Thoracic aorta (tissue), 2 donors: Measurements from ENCODE around the gene MYO1F. TPM values are rescaled to one million over a fixed set of nuclear protein-coding genes. Genes with fewer than 3 reads are reported as not detected.

Source experiments
- ATAC-seq: fragments of 150-250 bp; one replicate; pipeline ENCODE4 v1.8.0; 2017; ENCODE audit warnings: low read depth; ENCODE audit not compliant: insufficient number of reproducible peaks, low FRiP score
- DNase-seq: peaks from one replicate; pipeline ENCODE4 v3.0.0-alpha.2; 2020; ENCODE audit warnings: low spot score
- H3K27ac ChIP-seq, 2 donors: fragments of 200-600 bp; sonication (generic); 1 replicate in 1 of 2; 2 replicates in 1 of 2; pipeline ENCODE4 v1.5.1; 2016; ENCODE audit warnings: mild to moderate bottlenecking in 2 of 2, moderate library complexity in 2 of 2
- H3K27me3 ChIP-seq: fragments of 200-600 bp; sonication (generic); replicated peaks from 2 replicates; pipeline ENCODE4 v1.6.0; 2016; ENCODE audit warnings: mild to moderate bottlenecking; ENCODE audit not compliant: insufficient read depth
- H3K36me3 ChIP-seq: fragments of 200-600 bp; sonication (generic); one replicate; pipeline ENCODE4 v1.5.1; 2016
- H3K4me1 ChIP-seq, 2 donors: fragments of 200-600 bp; sonication (generic); 1 replicate in 1 of 2; 2 replicates in 1 of 2; pipeline versions ENCODE4 v1.5.1 to v1.6.0; 2016; ENCODE audit warnings: low read depth in 2 of 2, mild to moderate bottlenecking in 1 of 2; ENCODE audit not compliant: control insufficient read depth in 1 of 2
- H3K4me3 ChIP-seq: fragments of 200-600 bp; sonication (generic); 2 replicates; pipeline ENCODE4 v1.5.1; 2016; ENCODE audit warnings: mild to moderate bottlenecking
- H3K9me3 ChIP-seq: fragments of 200-600 bp; sonication (generic); 2 replicates; pipeline ENCODE4 v1.5.1; 2016
- total RNA-seq, 2 donors: library from RNA; depleted of rRNA; stranded (reverse); fragments of >200 nt; gene quantifications; one replicate each; pipeline versions ENCODE4 v1.1.0 to v1.2.3, GENCODE V29; 2016
- TF ChIP-seq, protein P1 (sequence below): fragments of 200-600 bp; sonication (generic); IDR thresholded peaks from one replicate; pipeline ENCODE4 v1.5.1; 2019; ENCODE audit warnings: antibody characterized with exemption

Gene MYO1F
- total RNA-seq, 2 donors from 2014 or later, result 29.6 to 33.9 TPM

GRCh38 chr19:8616861-8617260, 39.6 kb upstream of the MYO1F start:
- TF ChIP-seq, protein P1, sequence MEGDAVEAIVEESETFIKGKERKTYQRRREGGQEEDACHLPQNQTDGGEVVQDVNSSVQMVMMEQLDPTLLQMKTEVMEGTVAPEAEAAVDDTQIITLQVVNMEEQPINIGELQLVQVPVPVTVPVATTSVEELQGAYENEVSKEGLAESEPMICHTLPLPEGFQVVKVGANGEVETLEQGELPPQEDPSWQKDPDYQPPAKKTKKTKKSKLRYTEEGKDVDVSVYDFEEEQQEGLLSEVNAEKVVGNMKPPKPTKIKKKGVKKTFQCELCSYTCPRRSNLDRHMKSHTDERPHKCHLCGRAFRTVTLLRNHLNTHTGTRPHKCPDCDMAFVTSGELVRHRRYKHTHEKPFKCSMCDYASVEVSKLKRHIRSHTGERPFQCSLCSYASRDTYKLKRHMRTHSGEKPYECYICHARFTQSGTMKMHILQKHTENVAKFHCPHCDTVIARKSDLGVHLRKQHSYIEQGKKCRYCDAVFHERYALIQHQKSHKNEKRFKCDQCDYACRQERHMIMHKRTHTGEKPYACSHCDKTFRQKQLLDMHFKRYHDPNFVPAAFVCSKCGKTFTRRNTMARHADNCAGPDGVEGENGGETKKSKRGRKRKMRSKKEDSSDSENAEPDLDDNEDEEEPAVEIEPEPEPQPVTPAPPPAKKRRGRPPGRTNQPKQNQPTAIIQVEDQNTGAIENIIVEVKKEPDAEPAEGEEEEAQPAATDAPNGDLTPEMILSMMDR, result no peak
- no peaks in the 10 kb centered on the region for H3K9me3 ChIP-seq
- ATAC-seq, result no peak

GRCh38 chr19:8615813-8616596, 38.8 kb upstream of the MYO1F start:
- ATAC-seq (peak; percentile 21), DNase-seq (no peak)
- H3K9me3 ChIP-seq, result no peaks in the 10 kb centered on the region

More at GRCh38 chr19:8616861-8617260, 39.6 kb upstream of the MYO1F start:
- H3K27ac ChIP-seq, result no peak overlapping the region
- no peak for DNase-seq
- no peaks in the 10 kb centered on the region for H3K36me3 ChIP-seq
- H3K27me3 ChIP-seq, result no peaks in the 10 kb centered on the region
- no peak overlapping the region for H3K4me3 ChIP-seq
- peaks cover 0 to 13% of the 10 kb centered on the region in 2 donors for H3K4me1 ChIP-seq

GRCh38 chr19:8615024-8615423, 37.8 kb upstream of the MYO1F start:
- TF ChIP-seq, protein P1, result no peak
- Histone ChIP-seq H3K36me3 (no peaks in the 10 kb centered on the region), H3K27ac (peak overlapping the region; percentile 37 to 51), H3K4me3 (no peak overlapping the region), H3K4me1 (peaks cover 5 to 20% of the 10 kb centered on the region in 2 donors), H3K9me3 (no peaks in the 10 kb centered on the region), H3K27me3 (no peaks in the 10 kb centered on the region)
- no peak for DNase-seq
- no peak for ATAC-seq

More at GRCh38 chr19:8615813-8616596, 38.8 kb upstream of the MYO1F start:
- Histone ChIP-seq H3K27ac (peak overlapping the region in 1 of 2 donors; percentile 51), H3K4me3 (no peak overlapping the region), H3K36me3 (no peaks in the 10 kb centered on the region), H3K27me3 (no peaks in the 10 kb centered on the region), H3K4me1 (peaks cover 5 to 20% of the 10 kb centered on the region in 2 donors)
- TF ChIP-seq, protein P1, result peak; percentile 96

GRCh38 chr19:8614455-8614854, 37.2 kb upstream of the MYO1F start:
- ATAC-seq (no peak), DNase-seq (no peak)
- Histone ChIP-seq H3K4me3 (no peak overlapping the region), H3K36me3 (no peaks in the 10 kb centered on the region), H3K27ac (peak overlapping the region; percentile 37 to 51), H3K27me3 (no peaks in the 10 kb centered on the region), H3K4me1 (peaks cover 5 to 20% of the 10 kb centered on the region in 2 donors), H3K9me3 (no peaks in the 10 kb centered on the region)
- TF ChIP-seq, protein P1, result no peak

- no peaks in the 10 kb centered on the region for H3K36me3 ChIP-seq
- no peaks in the 10 kb centered on the region for H3K27me3 ChIP-seq
- TF ChIP-seq, protein P1, result no peak
- DNase-seq, result no peak
- no peak overlapping the region for H3K4me3 ChIP-seq
- peak overlapping the region; percentile 24 to 51 for H3K27ac ChIP-seq
- no peaks in the 10 kb centered on the region for H3K9me3 ChIP-seq
- H3K4me1 ChIP-seq, result peaks cover 17 to 34% of the 10 kb centered on the region in 2 donors
- no peak for ATAC-seq
Measured at GRCh38 chr19:8612807-8613171, 35.5 kb upstream of the MYO1F start.
